ENCODE data around the gene DNAJC25. TPM values are rescaled to one million over a fixed set of nuclear protein-coding genes. Genes with fewer than 3 reads are reported as not detected.
A peak's percentile ranks its signal among the peaks of the same experiment; 100 is the strongest.

DNAJC25 gene
- 7.4 TPM for polyA plus RNA-seq (2013, experiment 1 of 2)
- polyA plus RNA-seq (2013, experiment 2 of 2): 11.1 TPM

GRCh38 chr9:111631214-111631971 is at the start of gene DNAJC25:
DNAJC25 (plus strand) TSS chr9:111631334; CDS start chr9:111631408, 74 bp downstream.
- 0 to 1% methylated on average over 73 to 78 of the region's 79 CpGs for WGBS, 2 experiments (ENCODE audit: insufficient coverage in 2 of 2)
- no peaks in the 10 kb centered on the region for H3K9me3 ChIP-seq (ENCODE audit: control insufficient read depth, low read length)
- peaks cover 6% of the 10 kb centered on the region for H3K4me1 ChIP-seq (ENCODE audit: control insufficient read depth, insufficient read depth, low read length, poor library complexity, severe bottlenecking)
- H3K36me3 ChIP-seq (ENCODE audit: control insufficient read depth, insufficient read depth, low read length): peaks cover 6% of the 10 kb centered on the region
- peak within 1 kb of the TSS; percentile 88 for H3K27ac ChIP-seq (ENCODE audit: low read depth, low read length, severe bottlenecking)
- H3K4me3 ChIP-seq (ENCODE audit: extremely low read depth, insufficient read depth, low read length, poor library complexity, severe bottlenecking): peak within 1 kb of the TSS; percentile 91

GRCh38 chr9:111582888-111583287 is 48.2 kb upstream of the DNAJC25 start:
- Histone ChIP-seq H3K9me3 (ENCODE audit: control insufficient read depth, low read length) (no peaks in the 10 kb centered on the region), H3K4me1 (ENCODE audit: control insufficient read depth, insufficient read depth, low read length, poor library complexity, severe bottlenecking) (no peaks in the 10 kb centered on the region), H3K27ac (ENCODE audit: low read depth, low read length, severe bottlenecking) (no peak overlapping the region), H3K4me3 (ENCODE audit: extremely low read depth, insufficient read depth, low read length, poor library complexity, severe bottlenecking) (no peak overlapping the region), H3K36me3 (ENCODE audit: control insufficient read depth, insufficient read depth, low read length) (peaks cover 15% of the 10 kb centered on the region)
- WGBS, 2 experiments (ENCODE audit: insufficient coverage in 2 of 2): 60% methylated on average over 1 of the region's 3 CpGs; no CpG with 5 or more reads in 1 of the 2 experiments

DNA sequence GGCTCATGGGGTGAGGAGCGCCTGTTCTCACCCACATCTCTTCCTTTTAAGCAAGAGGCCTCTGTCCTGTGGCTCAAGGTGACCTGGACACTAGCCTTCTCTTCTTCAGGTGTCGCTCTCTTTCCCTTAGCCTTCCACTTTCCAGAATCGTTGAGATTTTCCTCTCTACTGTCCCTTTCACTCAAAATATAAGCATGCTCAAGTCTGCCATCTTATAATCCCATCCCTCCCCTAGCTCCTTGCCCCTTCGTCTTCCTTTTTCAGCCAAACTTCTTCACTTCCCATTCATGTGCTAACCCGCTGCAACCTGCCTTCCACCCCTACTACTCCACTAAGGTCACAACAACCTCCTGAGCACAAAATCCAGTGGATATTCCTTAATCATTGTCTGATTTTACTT is 44.8 kb upstream of the DNAJC25 start:
- Histone ChIP-seq H3K4me3 (ENCODE audit: extremely low read depth, insufficient read depth, low read length, poor library complexity, severe bottlenecking) (no peak overlapping the region), H3K9me3 (ENCODE audit: control insufficient read depth, low read length) (no peaks in the 10 kb centered on the region), H3K27ac (ENCODE audit: low read depth, low read length, severe bottlenecking) (no peak overlapping the region), H3K4me1 (ENCODE audit: control insufficient read depth, insufficient read depth, low read length, poor library complexity, severe bottlenecking) (no peaks in the 10 kb centered on the region), H3K36me3 (ENCODE audit: control insufficient read depth, insufficient read depth, low read length) (peaks cover 10% of the 10 kb centered on the region)
- WGBS, 2 experiments (ENCODE audit: insufficient coverage in 2 of 2): 91% methylated on average over 4 to 5 of the region's 5 CpGs

DNA sequence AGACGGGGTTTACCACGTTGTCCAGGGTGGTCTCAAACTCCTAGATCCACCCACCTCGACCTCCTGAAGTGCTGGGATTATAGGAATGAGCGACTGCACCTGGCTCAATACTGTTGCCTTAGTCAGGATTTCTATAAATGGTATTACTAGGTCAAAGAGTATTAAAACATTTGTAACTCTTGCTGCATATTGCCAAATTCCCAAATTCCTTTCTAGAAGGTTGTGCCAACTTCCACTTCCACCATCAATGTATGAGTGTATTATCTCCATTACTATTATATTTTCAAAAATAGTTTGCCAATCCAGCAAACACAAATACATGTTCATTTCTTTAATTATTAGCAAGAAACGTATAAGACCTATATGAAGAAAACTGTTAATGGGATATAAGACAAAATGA is 42.3 kb upstream of the DNAJC25 start:
- H3K36me3 ChIP-seq (ENCODE audit: control insufficient read depth, insufficient read depth, low read length): peaks cover 21% of the 10 kb centered on the region
- no peaks in the 10 kb centered on the region for H3K4me1 ChIP-seq (ENCODE audit: control insufficient read depth, insufficient read depth, low read length, poor library complexity, severe bottlenecking)
- H3K27ac ChIP-seq (ENCODE audit: low read depth, low read length, severe bottlenecking): no peak overlapping the region
- H3K9me3 ChIP-seq (ENCODE audit: control insufficient read depth, low read length): no peaks in the 10 kb centered on the region
- WGBS, 2 experiments (ENCODE audit: insufficient coverage in 2 of 2): 86 to 92% methylated on average over 2 to 4 of the region's 5 CpGs
- H3K4me3 ChIP-seq (ENCODE audit: extremely low read depth, insufficient read depth, low read length, poor library complexity, severe bottlenecking): no peak overlapping the region

- whole genome bisulfite sequencing, 2 experiments (ENCODE audit: insufficient coverage in 2 of 2): 15 to 16% methylated on average over 26 to 30 of the region's 41 CpGs
- Histone ChIP-seq H3K9me3 (ENCODE audit: control insufficient read depth, low read length) (no peaks in the 10 kb centered on the region), H3K36me3 (ENCODE audit: control insufficient read depth, insufficient read depth, low read length) (peaks cover 19% of the 10 kb centered on the region)
Observed at GRCh38 chr9:111597852-111598732, 33.0 kb upstream of the DNAJC25 start.

DNA sequence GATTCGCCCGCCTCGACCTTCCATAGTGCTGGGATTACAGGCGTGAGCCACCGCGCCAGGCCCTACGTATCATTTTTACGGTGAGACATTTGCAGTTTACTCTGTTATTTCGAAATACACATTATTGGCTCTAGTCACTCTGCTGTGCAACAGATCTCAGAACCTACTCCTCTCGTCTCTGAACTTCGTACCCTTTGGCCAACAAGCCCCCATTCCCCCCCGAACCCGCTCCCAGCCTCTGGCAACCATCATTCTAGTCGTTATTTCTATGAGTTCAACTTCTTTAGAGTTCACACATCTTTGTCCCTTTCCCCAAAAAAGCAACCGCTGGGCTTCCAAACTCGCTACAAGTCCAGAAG is 32.4 kb upstream of the DNAJC25 start:
- Histone ChIP-seq H3K4me1 (ENCODE audit: control insufficient read depth, insufficient read depth, low read length, poor library complexity, severe bottlenecking) (peaks cover 3% of the 10 kb centered on the region), H3K27ac (ENCODE audit: low read depth, low read length, severe bottlenecking) (peak overlapping the region; percentile 62), H3K4me3 (ENCODE audit: extremely low read depth, insufficient read depth, low read length, poor library complexity, severe bottlenecking) (peak overlapping the region; percentile 56), H3K36me3 (ENCODE audit: control insufficient read depth, insufficient read depth, low read length) (peaks cover 15% of the 10 kb centered on the region), H3K9me3 (ENCODE audit: control insufficient read depth, low read length) (no peaks in the 10 kb centered on the region)
- WGBS, 2 experiments (ENCODE audit: insufficient coverage in 2 of 2): 21 to 26% methylated on average over 14 to 15 of the region's 16 CpGs

More at GRCh38 chr9:111597852-111598732, 33.0 kb upstream of the DNAJC25 start:
- H3K4me1 ChIP-seq (ENCODE audit: control insufficient read depth, insufficient read depth, low read length, poor library complexity, severe bottlenecking): peaks cover 3% of the 10 kb centered on the region
- peak overlapping the region; percentile 56 for H3K4me3 ChIP-seq (ENCODE audit: extremely low read depth, insufficient read depth, low read length, poor library complexity, severe bottlenecking)
- H3K27ac ChIP-seq (ENCODE audit: low read depth, low read length, severe bottlenecking): no peak overlapping the region

GRCh38 chr9:111599092-111599954 is 31.8 kb upstream of the DNAJC25 start, which contains the start of gene PTGR1:
PTGR1 (minus strand) TSS chr9:111599647; CDS start chr9:111597422, 2,225 bp downstream.
- H3K4me1 ChIP-seq (ENCODE audit: control insufficient read depth, insufficient read depth, low read length, poor library complexity, severe bottlenecking): peaks cover 3% of the 10 kb centered on the region
- WGBS, 2 experiments (ENCODE audit: insufficient coverage in 2 of 2): 37 to 45% methylated on average over 28 to 51 of the region's 64 CpGs
- peak within 1 kb of the TSS; percentile 62 for H3K27ac ChIP-seq (ENCODE audit: low read depth, low read length, severe bottlenecking)
- H3K4me3 ChIP-seq (ENCODE audit: extremely low read depth, insufficient read depth, low read length, poor library complexity, severe bottlenecking): peak within 1 kb of the TSS; percentile 56
- peaks cover 15% of the 10 kb centered on the region for H3K36me3 ChIP-seq (ENCODE audit: control insufficient read depth, insufficient read depth, low read length)
- no peaks in the 10 kb centered on the region for H3K9me3 ChIP-seq (ENCODE audit: control insufficient read depth, low read length)

- H3K27ac ChIP-seq (ENCODE audit: low read depth, low read length, severe bottlenecking): no peak overlapping the region
Observed at GRCh38 chr9:111599955-111600343, 31.2 kb upstream of the DNAJC25 start.

DNA sequence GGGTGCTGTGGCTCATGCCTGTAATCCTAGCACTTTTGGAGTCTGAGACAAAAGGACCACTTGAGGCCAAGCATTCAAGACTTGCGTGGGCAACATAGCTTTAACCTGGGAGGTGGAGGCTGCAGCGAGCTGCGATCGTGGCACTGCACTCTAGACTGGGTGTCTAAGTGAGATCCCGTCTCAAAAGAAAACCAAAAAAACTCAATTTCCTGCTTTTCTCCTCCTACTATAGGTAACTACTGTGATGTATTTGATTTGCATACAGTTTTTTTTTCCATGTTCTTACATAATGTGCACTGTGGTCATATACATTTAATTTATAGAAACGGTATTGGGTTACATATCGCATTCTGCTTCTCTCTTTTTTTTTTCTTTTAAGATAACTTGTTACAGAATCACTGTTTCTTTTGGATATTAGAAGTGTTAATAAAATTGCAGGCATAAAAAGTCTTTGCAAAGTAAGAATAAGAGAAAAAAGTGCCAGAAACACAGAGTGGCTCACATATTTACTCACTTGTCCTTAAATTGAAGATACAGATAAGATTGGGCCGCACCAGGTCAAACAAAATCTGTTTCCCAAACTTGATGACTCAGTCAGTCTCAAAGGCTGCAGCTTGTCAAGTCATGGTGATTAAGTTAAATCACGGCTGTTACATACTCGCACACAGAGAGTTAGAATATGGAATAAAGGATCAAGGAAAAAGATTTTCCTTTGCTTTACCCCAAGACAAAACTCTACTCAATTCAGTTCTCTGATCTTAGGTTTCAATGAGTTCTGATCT is 29.7 kb upstream of the DNAJC25 start:
- Histone ChIP-seq H3K27ac (ENCODE audit: low read depth, low read length, severe bottlenecking) (peak overlapping the region; percentile 60), H3K36me3 (ENCODE audit: control insufficient read depth, insufficient read depth, low read length) (peaks cover 5% of the 10 kb centered on the region), H3K4me3 (ENCODE audit: extremely low read depth, insufficient read depth, low read length, poor library complexity, severe bottlenecking) (no peak overlapping the region), H3K4me1 (ENCODE audit: control insufficient read depth, insufficient read depth, low read length, poor library complexity, severe bottlenecking) (peaks cover 3% of the 10 kb centered on the region), H3K9me3 (ENCODE audit: control insufficient read depth, low read length) (no peaks in the 10 kb centered on the region)
- WGBS, 2 experiments (ENCODE audit: insufficient coverage in 2 of 2): 92 to 100% methylated on average over 1 to 2 of the region's 10 CpGs

More at GRCh38 chr9:111599955-111600343, 31.2 kb upstream of the DNAJC25 start:
- Histone ChIP-seq H3K9me3 (ENCODE audit: control insufficient read depth, low read length) (no peaks in the 10 kb centered on the region), H3K36me3 (ENCODE audit: control insufficient read depth, insufficient read depth, low read length) (peaks cover 15% of the 10 kb centered on the region), H3K4me3 (ENCODE audit: extremely low read depth, insufficient read depth, low read length, poor library complexity, severe bottlenecking) (peak overlapping the region; percentile 56), H3K4me1 (ENCODE audit: control insufficient read depth, insufficient read depth, low read length, poor library complexity, severe bottlenecking) (peaks cover 3% of the 10 kb centered on the region)
- 97% methylated on average over 11 to 17 of the region's 17 CpGs for WGBS, 2 experiments (ENCODE audit: insufficient coverage in 2 of 2)
